Panc1 (cell line): ENCODE data around the gene TMPRSS11D. TPM values are rescaled to one million over a fixed set of nuclear protein-coding genes. Genes with fewer than 3 reads are reported as not detected.

Experiments
- ATAC-seq: fragments of 200-7000 bp; cut with Tn5 transposase; 2 replicates; pipeline ENCODE4 v1.9.1; 2020; ENCODE audit warnings: mild to moderate bottlenecking, moderate library complexity
- BruUV-seq: library from RNA; stranded (reverse); fragments of 400-500 nt; replicated peaks from 2 replicates; lab custom pipeline; 2021; lab: Mats Ljungman, UMichigan
- CTCF ChIA-PET: fragments of 300-600 bp; sonication (Branson Sonifier 250); formaldehyde crosslinking; loops from one replicate; lab custom pipeline; 2022; ENCODE audit warnings: antibody characterized with exemption; lab: Charles Lee
- POLR2A ChIA-PET: fragments of 300-600 bp; sonication (Branson Sonifier 250); formaldehyde crosslinking; loops from one replicate; lab custom pipeline; 2022; ENCODE audit warnings: antibody characterized with exemption; lab: Charles Lee
- DNase-seq: peaks from one replicate; pipeline ENCODE4 v3.0.0-alpha.2; 2010; ENCODE audit warnings: low read depth, low spot score
- H3K27ac ChIP-seq: 2 replicates; pipeline ENCODE4 v1.5.1; 2011; ENCODE audit warnings: mild to moderate bottlenecking, low read length, inconsistent platforms
- H3K27me3 ChIP-seq: fragments of 200-500 bp; sonication (Bioruptor generic); 2 replicates; pipeline ENCODE4 v1.6.0; 2014; ENCODE audit warnings: low read length, inconsistent platforms; ENCODE audit not compliant: control insufficient read depth, insufficient read depth
- H3K36me3 ChIP-seq: fragments of 200-500 bp; sonication (Bioruptor generic); 2 replicates; pipeline ENCODE4 v1.5.1; 2014; ENCODE audit warnings: inconsistent platforms, mild to moderate bottlenecking, low read length, moderate library complexity; ENCODE audit not compliant: control insufficient read depth, insufficient read depth
- H3K4me1 ChIP-seq: 2 replicates; pipeline ENCODE4 v1.5.1; 2011; ENCODE audit warnings: inconsistent platforms, mild to moderate bottlenecking, low read length, moderate library complexity; ENCODE audit not compliant: control insufficient read depth, insufficient read depth
- H3K4me3 ChIP-seq, 2 experiments: 2 replicates each; pipeline ENCODE4 v1.5.1; 2011 to 2012; ENCODE audit warnings: low read depth in 2 of 2, low read length in 2 of 2, mild to moderate bottlenecking in 2 of 2, inconsistent platforms in 1 of 2, moderate library complexity in 1 of 2
- H3K9me3 ChIP-seq: fragments of 200-500 bp; sonication (Bioruptor generic); 2 replicates; pipeline ENCODE4 v1.5.1; 2014; ENCODE audit warnings: low read depth, mild to moderate bottlenecking, inconsistent platforms, low read length, moderate library complexity; ENCODE audit not compliant: control insufficient read depth, insufficient read depth
- POLR2AphosphoS5 ChIP-seq: IDR thresholded peaks from 2 replicates; pipeline ENCODE4 v1.6.1; 2012; ENCODE audit warnings: mild to moderate bottlenecking, low read depth, low read length, moderate library complexity
- SIN3A ChIP-seq: IDR thresholded peaks from 2 replicates; pipeline ENCODE4 v1.6.1; 2012; ENCODE audit warnings: low read depth, mild to moderate bottlenecking, low read length, moderate library complexity, borderline replicate concordance; ENCODE audit not compliant: insufficient read depth
- TCF7L2 ChIP-seq: IDR thresholded peaks from 2 replicates; pipeline ENCODE4 v1.6.1; 2011; ENCODE audit warnings: mild to moderate bottlenecking, low read depth, low read length, inconsistent platforms
- in situ Hi-C: cut with HindIII; loops from 2 replicates; pipeline ENCODE4 v1.10.0; 2016; ENCODE audit warnings: low sequenced_read_pairs, low pct_unique_long_range_greater_than_20kb
- intact Hi-C: fragments of 100-400 bp; cut with micrococcal nuclease; formaldehyde crosslinking; loops from one replicate; pipeline ENCODE4 v1.10.0; 2022; ENCODE audit not compliant: unreplicated experiment
- total RNA-seq: library from RNA; stranded (reverse); gene quantifications from one replicate; pipeline ENCODE4 v1.2.1, GENCODE V29; 2021; ENCODE audit not compliant: unreplicated experiment
- TF ChIP-seq, protein P1 (sequence below): fragments of 450-650 bp; IDR thresholded peaks from 2 replicates; pipeline ENCODE4 v1.5.1; 2017; ENCODE audit warnings: mild to moderate bottlenecking
- TF ChIP-seq, protein P2 (sequence below), 2 experiments: IDR thresholded peaks; 2 replicates each; pipeline ENCODE4 v1.6.1; 2011 to 2012; ENCODE audit warnings: low read depth in 2 of 2, control low read depth in 1 of 2, low read length in 1 of 2, mild to moderate bottlenecking in 1 of 2, moderate library complexity in 1 of 2; ENCODE audit not compliant: insufficient read depth in 1 of 2

TMPRSS11D gene
- total RNA-seq, 1 experiment from 2014 or later: not detected

DNA sequence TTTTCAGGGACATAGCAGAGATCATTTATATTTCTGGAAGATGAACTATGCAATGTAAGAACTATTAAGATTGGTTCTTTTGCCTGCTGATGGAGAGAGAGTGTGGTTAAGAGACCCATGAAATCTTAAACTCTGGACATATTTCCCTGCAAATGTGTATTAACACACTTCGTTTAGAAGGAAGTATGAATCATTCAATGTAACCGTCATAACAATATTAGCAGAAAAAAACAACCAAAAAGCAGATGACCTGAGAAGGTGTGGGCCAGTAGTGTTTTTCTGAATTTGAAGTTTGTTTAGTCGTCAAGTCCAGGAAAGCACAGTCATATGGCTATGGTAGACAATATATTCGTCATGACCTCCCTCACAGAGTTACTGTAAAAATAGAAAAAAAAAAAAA lies 2.5 kb upstream of the TMPRSS11D start:
- Histone ChIP-seq H3K27ac (no peak overlapping the region), H3K4me3 (no peak overlapping the region), H3K9me3 (no peaks in the 10 kb centered on the region), H3K36me3 (no peaks in the 10 kb centered on the region), H3K27me3 (no peaks in the 10 kb centered on the region), H3K4me1 (no peaks in the 10 kb centered on the region)
- POLR2A ChIA-PET: no interaction called here
- in situ Hi-C loops (no loop called here), intact Hi-C loops (no loop called here)
- ATAC-seq (no peak), DNase-seq (peak; percentile 7)
- no TSS peak for BruUV-seq
- TF ChIP-seq, protein P1, sequence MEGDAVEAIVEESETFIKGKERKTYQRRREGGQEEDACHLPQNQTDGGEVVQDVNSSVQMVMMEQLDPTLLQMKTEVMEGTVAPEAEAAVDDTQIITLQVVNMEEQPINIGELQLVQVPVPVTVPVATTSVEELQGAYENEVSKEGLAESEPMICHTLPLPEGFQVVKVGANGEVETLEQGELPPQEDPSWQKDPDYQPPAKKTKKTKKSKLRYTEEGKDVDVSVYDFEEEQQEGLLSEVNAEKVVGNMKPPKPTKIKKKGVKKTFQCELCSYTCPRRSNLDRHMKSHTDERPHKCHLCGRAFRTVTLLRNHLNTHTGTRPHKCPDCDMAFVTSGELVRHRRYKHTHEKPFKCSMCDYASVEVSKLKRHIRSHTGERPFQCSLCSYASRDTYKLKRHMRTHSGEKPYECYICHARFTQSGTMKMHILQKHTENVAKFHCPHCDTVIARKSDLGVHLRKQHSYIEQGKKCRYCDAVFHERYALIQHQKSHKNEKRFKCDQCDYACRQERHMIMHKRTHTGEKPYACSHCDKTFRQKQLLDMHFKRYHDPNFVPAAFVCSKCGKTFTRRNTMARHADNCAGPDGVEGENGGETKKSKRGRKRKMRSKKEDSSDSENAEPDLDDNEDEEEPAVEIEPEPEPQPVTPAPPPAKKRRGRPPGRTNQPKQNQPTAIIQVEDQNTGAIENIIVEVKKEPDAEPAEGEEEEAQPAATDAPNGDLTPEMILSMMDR: no peak
- no peak for TF ChIP-seq TCF7L2
- TF ChIP-seq, protein P2, sequence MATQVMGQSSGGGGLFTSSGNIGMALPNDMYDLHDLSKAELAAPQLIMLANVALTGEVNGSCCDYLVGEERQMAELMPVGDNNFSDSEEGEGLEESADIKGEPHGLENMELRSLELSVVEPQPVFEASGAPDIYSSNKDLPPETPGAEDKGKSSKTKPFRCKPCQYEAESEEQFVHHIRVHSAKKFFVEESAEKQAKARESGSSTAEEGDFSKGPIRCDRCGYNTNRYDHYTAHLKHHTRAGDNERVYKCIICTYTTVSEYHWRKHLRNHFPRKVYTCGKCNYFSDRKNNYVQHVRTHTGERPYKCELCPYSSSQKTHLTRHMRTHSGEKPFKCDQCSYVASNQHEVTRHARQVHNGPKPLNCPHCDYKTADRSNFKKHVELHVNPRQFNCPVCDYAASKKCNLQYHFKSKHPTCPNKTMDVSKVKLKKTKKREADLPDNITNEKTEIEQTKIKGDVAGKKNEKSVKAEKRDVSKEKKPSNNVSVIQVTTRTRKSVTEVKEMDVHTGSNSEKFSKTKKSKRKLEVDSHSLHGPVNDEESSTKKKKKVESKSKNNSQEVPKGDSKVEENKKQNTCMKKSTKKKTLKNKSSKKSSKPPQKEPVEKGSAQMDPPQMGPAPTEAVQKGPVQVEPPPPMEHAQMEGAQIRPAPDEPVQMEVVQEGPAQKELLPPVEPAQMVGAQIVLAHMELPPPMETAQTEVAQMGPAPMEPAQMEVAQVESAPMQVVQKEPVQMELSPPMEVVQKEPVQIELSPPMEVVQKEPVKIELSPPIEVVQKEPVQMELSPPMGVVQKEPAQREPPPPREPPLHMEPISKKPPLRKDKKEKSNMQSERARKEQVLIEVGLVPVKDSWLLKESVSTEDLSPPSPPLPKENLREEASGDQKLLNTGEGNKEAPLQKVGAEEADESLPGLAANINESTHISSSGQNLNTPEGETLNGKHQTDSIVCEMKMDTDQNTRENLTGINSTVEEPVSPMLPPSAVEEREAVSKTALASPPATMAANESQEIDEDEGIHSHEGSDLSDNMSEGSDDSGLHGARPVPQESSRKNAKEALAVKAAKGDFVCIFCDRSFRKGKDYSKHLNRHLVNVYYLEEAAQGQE (IDR thresholded peaks at IDR 0.05; ENCODE audit: insufficient read depth in 1 of 2, low read depth in 2 of 2, low read length in 1 of 2): no peak
- TF ChIP-seq POLR2AphosphoS5: no peak
- TF ChIP-seq SIN3A: no peak
- CTCF ChIA-PET: no interaction called here

DNA sequence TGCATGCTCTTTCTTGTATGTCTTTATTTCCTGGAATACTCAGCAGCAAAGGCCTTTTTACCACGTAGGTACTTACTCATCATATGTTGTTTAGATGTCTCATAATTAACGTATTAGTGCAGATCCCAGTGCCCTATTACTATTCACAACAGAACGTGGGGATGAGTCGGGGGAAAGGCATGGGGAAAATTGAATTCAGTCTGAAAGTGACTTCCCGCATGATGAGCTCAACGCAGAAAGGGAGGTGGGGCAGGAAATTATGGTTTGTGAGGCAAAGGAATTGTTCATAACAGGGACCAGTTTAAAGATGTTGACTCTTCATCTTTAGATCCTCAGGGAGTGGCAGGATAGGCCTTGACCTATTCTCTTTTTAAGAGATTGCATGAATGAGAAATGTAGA lies 2.0 kb upstream of the TMPRSS11D start:
- intact Hi-C loops (no loop called here), in situ Hi-C loops (no loop called here)
- no peak for ATAC-seq
- no peak overlapping the region for H3K4me3 ChIP-seq
- H3K36me3 ChIP-seq: no peaks in the 10 kb centered on the region
- TF ChIP-seq TCF7L2: no peak
- no peak for TF ChIP-seq POLR2AphosphoS5
- TF ChIP-seq, protein P1: no peak
- TF ChIP-seq, protein P2 (IDR thresholded peaks at IDR 0.05; ENCODE audit: insufficient read depth in 1 of 2, low read depth in 2 of 2, low read length in 1 of 2): no peak
- TF ChIP-seq SIN3A: no peak
- ChIA-PET CTCF (no interaction called here), POLR2A (no interaction called here)
- H3K27me3 ChIP-seq: no peaks in the 10 kb centered on the region
- no peak overlapping the region for H3K27ac ChIP-seq
- DNase-seq: peak; percentile 75
- BruUV-seq: no TSS peak
- H3K9me3 ChIP-seq: no peaks in the 10 kb centered on the region
- no peaks in the 10 kb centered on the region for H3K4me1 ChIP-seq
